Renal cortical epithelial cell (primary cell): ENCODE measurements around the gene UBR4. TPM values are rescaled to one million over a fixed set of nuclear protein-coding genes. Genes with fewer than 3 reads are reported as not detected.
"Not testable (repeated sequence)": the region's sequence is repeated elsewhere in the genome, so short reads cannot be mapped to it uniquely, and the experiment has no call there.

Experiments used
- DNase-seq: peaks from one replicate; pipeline ENCODE4 v3.0.0-alpha.2; 2011; ENCODE audit warnings: low read depth
- total RNA-seq: library from RNA; depleted of rRNA; stranded (reverse); fragments of >200 nt; gene quantifications from 2 replicates; pipeline ENCODE4 v1.2.3, GENCODE V29; 2014

The UBR4 gene
- total RNA-seq, 1 donor from 2014 or later = 174 TPM

DNA sequence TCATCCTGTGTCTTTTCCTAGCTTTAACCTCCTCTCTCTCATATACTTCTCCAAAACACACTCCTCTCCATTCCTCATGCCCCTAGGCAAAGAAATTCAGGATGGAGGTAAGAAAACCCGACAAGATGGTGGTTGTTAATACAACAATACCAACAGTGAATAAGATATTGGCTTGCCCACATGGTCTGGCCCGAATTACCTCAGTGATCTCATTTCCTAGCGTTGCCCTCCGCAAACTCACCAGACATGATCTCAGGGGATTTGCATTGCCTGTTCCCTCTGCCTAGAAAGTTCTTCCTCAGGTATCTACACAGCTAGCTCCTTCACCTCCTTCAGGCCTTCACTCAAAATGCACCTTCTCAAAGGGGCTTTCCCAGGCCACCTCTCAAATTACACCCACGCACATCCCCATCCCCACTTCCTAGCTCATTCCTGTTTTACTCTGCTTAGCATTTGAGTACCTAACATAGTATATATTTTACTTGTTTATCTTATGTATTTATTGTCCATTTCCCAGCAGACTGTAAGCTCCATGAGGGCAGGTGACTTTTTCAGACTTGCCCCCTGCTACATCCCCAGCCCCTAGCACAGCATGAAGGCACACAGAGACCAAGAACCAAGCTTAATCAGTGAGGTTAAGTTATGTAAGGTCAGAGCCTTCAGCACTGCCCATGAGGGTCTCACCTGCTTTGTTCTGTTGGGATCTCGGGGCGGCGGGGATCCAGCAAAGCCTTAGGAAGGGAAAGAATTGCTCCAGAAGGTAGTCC, 10.2 kb upstream of the UBR4 start:
- no peak for DNase-seq

- no peak for DNase-seq
Observed at GRCh38 chr1:19219451-19219850, 9.4 kb upstream of the UBR4 start.

GRCh38 chr1:19216585-19216984, 6.5 kb upstream of the UBR4 start:
- DNase-seq = not testable (repeated sequence)

DNA sequence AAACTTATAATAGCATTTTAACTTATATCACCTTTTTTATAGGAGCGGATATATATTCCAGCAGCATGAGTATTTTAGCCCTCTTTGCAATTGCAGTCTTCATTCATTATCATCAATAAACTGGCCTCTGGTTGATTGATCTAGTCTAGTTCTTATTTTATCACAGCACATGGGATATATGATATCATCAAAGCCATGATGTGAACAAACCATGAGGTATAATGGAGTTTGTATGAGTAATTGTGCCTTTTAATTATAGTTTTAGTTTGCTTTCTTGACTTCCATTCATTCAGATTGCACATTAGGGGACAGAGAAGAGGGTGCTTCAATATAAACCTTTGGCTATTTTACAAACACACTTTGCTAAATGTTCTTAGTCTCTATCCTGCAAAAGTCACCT, 3.5 kb upstream of the UBR4 start:
- DNase-seq = no peak

GRCh38 chr1:19212167-19212566, 2.1 kb upstream of the UBR4 start:
- DNase-seq = no peak

GRCh38 chr1:19210772-19211549, 895 bp upstream of the UBR4 start:
- DNase-seq = peak; percentile 19

- DNase-seq = peak; percentile 31
Observed at GRCh38 chr1:19209439-19209989, 552 bp downstream of the UBR4 start.

- peak; percentile 13 for DNase-seq
Observed at GRCh38 chr1:19208710-19209438, 1.2 kb downstream of the UBR4 start.

GRCh38 chr1:19206947-19207346, 3.1 kb downstream of the UBR4 start:
- no peak for DNase-seq

DNA sequence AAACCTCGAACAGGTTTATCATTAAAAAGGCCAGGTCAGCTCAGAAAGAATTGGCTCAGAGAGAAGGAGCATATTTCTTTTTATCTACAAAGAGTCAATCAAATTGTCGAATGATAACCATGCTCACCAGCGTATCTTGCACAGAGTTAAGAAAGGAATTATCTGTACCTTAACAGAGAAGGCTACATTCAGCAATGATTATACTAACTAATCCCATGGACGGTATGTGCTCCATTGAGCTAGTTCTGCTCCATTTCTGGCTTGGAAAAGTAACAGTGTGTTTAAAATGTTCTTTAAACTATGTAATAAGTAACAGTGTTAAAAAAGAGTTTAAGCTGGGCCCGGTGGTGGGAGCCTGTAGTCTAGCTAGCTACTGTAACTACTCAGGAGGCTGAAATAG, 4.2 kb downstream of the UBR4 start:
- no peak for DNase-seq

DNA sequence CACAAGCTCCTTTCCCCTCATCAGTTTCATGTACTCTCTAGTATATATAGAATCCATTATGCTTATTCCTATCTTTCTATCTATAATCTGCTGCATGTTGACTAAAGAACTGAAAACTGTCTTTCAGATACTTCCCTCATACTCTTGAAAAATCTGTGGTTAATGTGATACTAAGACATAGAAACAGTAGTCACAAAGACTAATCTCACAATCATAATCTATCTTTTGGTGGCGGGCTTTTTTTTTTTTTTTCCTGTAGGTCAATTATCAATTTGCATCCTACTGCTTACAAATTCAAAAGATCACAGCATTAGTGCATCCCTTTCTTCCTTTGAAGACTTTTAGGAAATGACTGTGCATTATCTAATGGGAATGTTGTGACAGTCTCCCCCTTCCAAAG, 4.7 kb downstream of the UBR4 start:
- DNase-seq = no peak

DNA sequence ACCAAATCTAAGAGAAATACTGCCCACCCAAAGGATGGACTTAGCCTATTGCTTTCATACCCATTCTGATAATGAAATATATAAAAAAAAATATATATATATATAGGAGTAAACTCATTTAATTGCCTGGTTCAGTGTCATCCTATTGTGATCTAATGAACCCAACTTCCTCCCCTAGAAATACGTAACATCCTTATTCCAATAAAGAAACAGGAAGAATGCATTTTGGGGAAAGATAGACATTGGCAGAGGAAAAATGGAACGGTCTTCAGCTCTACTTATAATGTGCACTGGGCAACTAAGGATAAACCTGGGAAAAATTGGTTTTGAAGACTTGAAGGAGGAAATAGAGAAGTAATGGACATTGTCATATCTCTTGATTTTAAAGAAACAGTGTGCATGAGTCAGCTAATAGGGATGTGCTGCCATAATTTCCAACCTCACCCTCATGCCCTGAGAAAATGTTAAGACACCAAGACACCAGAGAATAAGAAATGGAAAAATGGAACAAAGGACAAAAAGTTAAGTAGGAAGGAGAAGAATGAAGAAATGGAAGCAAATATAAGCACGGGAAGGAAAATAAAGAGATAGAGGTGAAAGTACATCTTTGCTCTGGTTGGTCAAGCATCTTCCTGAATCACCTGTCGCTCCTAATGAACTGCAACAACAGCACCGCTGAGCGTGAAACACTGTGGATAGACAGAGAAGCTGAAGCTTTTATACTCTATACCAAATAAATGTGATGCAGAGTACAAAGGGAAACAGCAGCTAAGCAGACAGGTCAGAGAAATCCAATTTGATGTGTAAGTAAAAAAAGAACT, 5.4 kb downstream of the UBR4 start:
- DNase-seq = peak; percentile 9

GRCh38 chr1:19203440-19203839, 6.6 kb downstream of the UBR4 start:
- DNase-seq = peak; percentile 52

DNA sequence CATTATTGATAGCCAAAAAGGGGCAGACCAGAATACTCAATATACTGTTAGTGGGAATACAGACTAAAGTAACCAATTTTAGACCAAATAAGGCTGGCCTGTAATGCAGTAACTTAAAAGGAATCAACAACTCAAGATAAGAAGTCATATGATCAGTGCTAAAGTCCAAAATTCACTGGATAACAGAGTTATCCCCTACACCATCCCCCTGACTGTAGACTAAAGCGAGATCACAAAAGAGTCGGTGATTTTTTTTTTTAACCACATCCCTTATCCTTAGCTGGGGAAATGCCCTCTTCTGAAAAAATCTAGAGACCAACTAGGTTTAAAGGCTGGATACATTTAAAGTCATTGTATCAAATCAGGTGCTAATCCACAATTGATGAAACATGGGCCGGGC, 7.7 kb downstream of the UBR4 start:
- DNase-seq = no peak

DNA sequence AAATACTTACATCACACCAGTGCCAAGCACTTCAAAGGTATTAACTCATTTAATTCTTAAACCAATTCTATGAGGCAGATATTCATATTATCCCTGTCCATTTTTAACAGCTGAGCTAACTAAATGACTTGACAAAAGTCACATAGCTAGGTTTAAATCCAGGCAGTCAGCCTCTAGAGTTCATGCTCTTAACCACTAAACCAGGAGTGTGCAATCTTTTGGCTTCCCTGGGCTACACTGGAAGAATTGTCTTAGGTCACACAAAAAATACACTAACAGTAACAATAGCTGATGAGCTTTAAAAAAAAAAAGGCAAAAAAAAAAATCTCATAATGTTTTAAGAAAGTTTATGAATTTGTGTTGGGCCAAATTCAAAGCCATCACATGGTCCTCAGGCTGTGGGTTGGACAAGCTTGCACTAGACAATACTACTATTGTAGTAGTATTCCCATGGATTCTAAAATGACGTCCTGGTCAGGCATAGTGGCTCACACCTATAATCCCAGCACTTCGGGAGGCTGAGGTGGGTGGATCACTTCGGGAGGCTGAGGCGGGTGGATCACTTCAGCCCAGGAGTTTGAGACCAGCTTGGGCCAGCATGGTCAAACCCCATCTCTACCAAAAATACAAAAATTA, 10.0 kb downstream of the UBR4 start:
- no peak for DNase-seq

- DNase-seq = no peak
Observed at GRCh38 chr1:19199329-19199968, 10.6 kb downstream of the UBR4 start.

DNA sequence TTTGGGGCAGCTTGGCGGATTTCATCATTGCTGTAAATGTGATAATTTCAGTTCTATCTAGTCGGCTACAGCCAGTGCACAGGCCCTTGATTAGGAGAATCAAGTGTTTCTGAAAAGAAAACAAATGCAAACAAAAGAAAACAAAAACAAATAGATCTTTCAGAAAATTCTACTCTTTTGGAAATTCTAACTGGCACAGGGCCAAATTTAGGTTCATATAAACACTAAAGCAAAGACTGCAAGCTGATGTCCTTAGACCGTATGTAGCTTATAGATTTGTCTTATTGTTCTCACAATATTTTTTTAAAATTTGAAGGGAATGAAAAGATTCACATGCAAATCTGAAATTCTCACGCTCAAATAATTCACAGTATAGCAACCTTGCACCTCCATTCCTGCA, 11.2 kb downstream of the UBR4 start:
- DNase-seq = no peak

DNA sequence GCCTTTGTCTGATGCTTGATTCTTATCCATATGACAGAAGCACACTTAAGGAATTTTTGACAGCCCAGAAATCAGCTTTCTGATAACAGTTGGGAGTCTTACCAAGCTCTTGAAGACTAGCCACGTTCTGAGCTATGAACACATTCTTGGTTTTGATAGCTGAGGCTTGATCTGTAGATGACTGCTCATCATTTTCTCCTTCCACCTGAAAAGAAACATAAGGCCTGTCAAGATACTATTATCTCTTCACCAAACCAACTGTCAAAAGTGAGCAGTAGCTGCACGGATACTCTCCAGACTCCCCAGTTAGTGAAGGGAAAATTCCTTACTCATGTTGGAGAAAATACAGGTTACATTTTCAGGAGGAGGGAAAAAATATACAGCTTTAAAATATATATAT, 12.2 kb downstream of the UBR4 start:
- DNase-seq = no peak

DNA sequence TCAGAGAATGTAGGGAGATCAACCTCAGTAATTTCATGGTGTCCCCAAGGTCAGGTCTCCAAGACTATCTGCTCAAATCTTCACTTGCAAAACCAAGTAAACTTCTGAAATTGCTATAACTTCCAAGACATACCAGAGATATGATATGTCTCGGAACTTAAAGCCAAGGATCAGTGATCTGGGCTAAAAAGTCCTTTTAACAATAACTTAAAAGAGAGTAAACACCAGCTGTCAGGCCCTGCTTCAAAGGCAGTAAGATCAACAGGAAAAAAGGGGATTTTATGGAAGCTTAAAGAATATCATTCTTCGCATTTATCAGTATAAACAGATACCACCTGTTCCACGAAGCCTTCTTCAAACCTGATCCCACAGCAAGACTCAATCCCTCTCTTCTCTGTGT, 13.7 kb downstream of the UBR4 start:
- no peak for DNase-seq

DNA sequence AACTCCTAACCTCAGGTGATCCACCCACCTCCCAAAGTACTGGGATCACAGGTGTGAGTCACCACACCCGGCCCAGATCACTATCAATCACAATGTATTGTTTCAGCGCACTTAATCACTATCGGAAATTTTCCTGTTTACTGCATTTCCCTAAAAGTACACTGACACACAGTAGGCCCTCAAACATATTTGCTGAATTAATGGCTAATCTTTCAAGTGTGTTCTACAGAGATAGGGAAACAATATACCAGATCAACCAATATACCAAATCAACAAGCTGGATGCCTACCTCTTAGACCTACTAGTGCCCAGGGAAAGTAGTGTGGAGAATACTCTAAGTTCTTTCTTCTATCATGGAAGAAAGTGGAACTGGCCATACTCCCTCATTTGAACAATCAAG, 17.1 kb downstream of the UBR4 start:
- no peak for DNase-seq
